ENCODE data around the gene AATK.

GRCh38 chr17:81111066-81111465 lies 55.0 kb downstream of the AATK start:
- TF ChIP-seq CTCF (IDR thresholded peaks at IDR 0.05) (no peak), POLR2A (IDR thresholded peaks at IDR 0.05) (no peak)

Data from adrenal gland (tissue), 5 donors.